Measurements from ENCODE around the gene MID1. TPM values are rescaled to one million over a fixed set of nuclear protein-coding genes. Genes with fewer than 3 reads are reported as not detected.
A peak's percentile ranks its signal among the peaks of the same experiment; 100 is the strongest.

Gene MID1
- total RNA-seq, 1 experiment from 2014 or later, result 14.8 TPM

DNA sequence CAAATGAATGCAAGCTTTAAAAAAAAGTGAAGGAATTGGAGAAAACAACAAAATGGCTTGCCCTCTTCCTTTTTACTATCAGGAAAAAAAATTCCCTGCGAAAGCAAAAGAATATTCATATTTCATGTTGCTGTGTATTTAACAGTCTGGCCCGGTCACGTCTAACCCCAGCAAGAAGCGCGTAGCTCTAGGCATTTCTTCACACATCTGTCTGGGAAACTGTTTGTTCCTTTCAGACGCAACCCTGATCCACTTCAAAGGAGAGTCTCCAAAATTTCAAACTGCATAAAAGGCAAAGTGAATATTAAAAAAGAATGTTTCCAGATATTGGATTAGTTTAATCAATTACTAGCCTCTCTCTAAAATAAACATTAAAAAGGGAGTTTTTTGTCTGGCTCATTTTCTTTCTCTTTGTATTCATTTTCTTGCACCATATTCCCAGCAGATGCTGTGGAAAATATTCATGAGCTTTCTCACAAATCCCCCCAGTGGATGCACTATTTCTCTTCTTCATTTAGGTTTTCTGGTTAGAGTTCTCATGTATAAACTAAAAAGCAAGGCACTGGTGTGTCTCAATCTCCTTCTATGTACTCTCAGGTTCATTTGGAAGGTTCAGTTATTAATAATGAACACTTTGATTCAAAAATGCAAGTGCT lies 145.3 kb downstream of the MID1 start:
- peaks cover 13% of the 10 kb centered on the region for H3K36me3 ChIP-seq
- H3K4me3 ChIP-seq, result no peak overlapping the region
- no peaks in the 10 kb centered on the region for H3K27me3 ChIP-seq (replicated peaks)
- H3K27ac ChIP-seq, result no peak overlapping the region
- H3K4me1 ChIP-seq (replicated peaks), result peaks cover 36% of the 10 kb centered on the region
- no peak for DNase-seq (ENCODE audit: low read depth in 1 of 2, low spot score in 2 of 2)
- H3K9me3 ChIP-seq (replicated peaks), result no peaks in the 10 kb centered on the region

DNA sequence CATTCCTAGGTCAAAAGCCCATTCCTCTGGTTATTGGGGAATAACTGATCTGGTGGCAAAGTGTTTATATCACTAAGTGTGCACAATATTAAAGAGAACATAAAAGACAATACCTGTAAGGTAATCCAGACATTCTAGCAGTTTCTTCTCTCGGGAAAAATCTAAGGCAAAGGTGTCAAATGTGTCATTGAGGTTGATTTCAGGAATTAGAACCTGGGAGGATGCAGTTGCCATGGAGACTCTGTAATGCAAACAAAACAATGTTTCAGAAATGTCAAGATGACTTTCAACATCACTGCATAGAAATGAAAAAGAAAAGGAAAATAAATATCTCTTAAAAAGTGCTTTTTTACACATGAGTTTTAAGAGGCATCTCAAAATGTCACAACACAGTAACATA lies 145.9 kb downstream of the MID1 start:
- Histone ChIP-seq H3K9me3 (replicated peaks) (no peaks in the 10 kb centered on the region), H3K4me1 (replicated peaks) (peaks cover 36% of the 10 kb centered on the region), H3K4me3 (no peak overlapping the region), H3K36me3 (peaks cover 17% of the 10 kb centered on the region), H3K27me3 (replicated peaks) (no peaks in the 10 kb centered on the region), H3K27ac (no peak overlapping the region)
- DNase-seq (ENCODE audit: low read depth in 1 of 2, low spot score in 2 of 2), result no peak

DNA sequence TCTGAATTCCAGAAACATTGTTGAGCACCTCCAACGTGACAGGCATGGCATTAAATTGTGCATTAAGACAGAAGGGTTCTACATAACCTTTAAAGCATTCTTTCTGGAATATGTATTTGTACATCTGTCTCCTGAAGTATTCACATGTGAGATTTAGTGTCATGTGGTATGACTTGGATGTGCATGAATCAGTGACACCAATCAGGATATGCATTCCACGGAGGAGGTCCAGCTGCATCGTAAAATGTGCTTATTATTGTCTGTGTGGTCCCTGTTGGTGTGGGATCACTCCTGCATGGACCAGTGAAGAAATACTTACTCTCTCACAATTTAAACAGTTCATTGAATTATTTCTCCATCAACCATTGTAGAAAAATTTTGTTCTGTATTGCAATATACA lies 149.0 kb downstream of the MID1 start:
- Histone ChIP-seq H3K36me3 (peaks cover 23% of the 10 kb centered on the region), H3K4me1 (replicated peaks) (peaks cover 54% of the 10 kb centered on the region), H3K27me3 (replicated peaks) (no peaks in the 10 kb centered on the region), H3K27ac (no peak overlapping the region), H3K9me3 (replicated peaks) (no peaks in the 10 kb centered on the region), H3K4me3 (no peak overlapping the region)
- DNase-seq (ENCODE audit: low read depth in 1 of 2, low spot score in 2 of 2), result peak in 1 of 2 experiments; percentile 41

DNA sequence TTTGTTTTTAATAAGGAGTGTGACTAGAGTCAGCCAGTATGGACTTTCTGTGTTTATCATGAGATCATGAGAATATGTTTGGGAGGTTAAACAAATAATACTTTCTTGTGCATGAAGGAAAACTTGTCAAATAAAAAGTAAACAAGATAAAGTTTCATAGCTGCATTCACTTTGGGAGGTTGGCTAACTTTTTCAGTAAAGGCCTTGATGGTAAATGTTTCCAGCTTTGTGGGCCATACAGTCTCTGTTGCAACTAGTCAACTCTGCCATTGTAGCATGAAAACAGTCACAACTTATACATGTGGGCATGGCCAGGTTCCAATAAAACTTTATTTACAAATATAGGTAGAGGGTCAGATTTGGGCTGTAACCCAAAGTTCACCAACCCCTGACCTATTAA lies 150.4 kb downstream of the MID1 start:
- H3K36me3 ChIP-seq, result peaks cover 23% of the 10 kb centered on the region
- H3K27ac ChIP-seq, result no peak overlapping the region
- H3K27me3 ChIP-seq (replicated peaks), result no peaks in the 10 kb centered on the region
- no peak overlapping the region for H3K4me3 ChIP-seq
- no peaks in the 10 kb centered on the region for H3K9me3 ChIP-seq (replicated peaks)
- peaks cover 54% of the 10 kb centered on the region for H3K4me1 ChIP-seq (replicated peaks)
- no peak for DNase-seq (ENCODE audit: low read depth in 1 of 2, low spot score in 2 of 2)

DNA sequence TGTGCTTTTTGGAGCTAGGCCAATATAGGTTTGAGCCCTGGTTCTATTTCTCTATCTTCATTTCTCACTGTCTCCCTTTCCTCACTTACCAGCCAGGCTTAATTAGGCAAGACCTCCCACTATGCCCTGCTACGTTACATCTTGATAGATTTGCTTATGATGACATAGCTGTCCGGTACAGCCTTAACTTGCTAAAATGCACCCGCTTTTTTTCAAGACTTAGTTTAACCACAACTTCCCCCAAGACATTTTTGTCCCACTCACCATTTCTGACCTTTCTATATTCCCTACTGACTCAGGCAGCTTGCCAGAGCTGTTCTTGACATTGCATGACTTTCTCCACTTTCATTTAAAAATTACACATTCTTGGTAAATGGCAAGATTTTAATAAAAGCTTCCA lies 152.6 kb downstream of the MID1 start:
- Histone ChIP-seq H3K27ac (peak overlapping the region; percentile 42), H3K4me3 (no peak overlapping the region), H3K36me3 (peaks cover 15% of the 10 kb centered on the region), H3K4me1 (replicated peaks) (peaks cover 37% of the 10 kb centered on the region), H3K9me3 (replicated peaks) (no peaks in the 10 kb centered on the region), H3K27me3 (replicated peaks) (no peaks in the 10 kb centered on the region)
- peak in 1 of 2 experiments; percentile 55 for DNase-seq (ENCODE audit: low read depth in 1 of 2, low spot score in 2 of 2)

DNA sequence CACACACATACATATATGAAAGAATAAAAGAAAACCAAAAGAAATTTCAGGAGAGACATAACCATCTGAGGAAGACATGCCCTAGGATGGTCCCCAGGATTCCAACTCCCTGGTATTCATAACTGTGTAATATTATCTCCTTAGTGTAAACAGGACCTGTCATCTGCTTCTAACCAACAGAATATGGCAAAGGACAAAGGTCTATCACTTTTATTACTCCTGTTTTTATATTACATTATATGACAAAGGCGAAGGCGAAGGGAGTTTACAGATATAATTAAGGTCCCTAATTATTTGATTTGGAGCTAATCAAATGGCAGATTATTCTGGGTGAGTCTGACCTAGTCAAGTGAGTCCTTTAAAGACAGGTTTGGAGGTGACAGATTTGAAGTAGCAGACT lies 155.1 kb downstream of the MID1 start:
- no peaks in the 10 kb centered on the region for H3K27me3 ChIP-seq (replicated peaks)
- no peaks in the 10 kb centered on the region for H3K9me3 ChIP-seq (replicated peaks)
- H3K27ac ChIP-seq, result no peak overlapping the region
- H3K36me3 ChIP-seq, result peaks cover 10% of the 10 kb centered on the region; the same call in 1 of the 2 replicates
- no peak for DNase-seq (ENCODE audit: low read depth in 1 of 2, low spot score in 2 of 2)
- H3K4me3 ChIP-seq, result no peak overlapping the region
- H3K4me1 ChIP-seq (replicated peaks), result peaks cover 18% of the 10 kb centered on the region

DNA sequence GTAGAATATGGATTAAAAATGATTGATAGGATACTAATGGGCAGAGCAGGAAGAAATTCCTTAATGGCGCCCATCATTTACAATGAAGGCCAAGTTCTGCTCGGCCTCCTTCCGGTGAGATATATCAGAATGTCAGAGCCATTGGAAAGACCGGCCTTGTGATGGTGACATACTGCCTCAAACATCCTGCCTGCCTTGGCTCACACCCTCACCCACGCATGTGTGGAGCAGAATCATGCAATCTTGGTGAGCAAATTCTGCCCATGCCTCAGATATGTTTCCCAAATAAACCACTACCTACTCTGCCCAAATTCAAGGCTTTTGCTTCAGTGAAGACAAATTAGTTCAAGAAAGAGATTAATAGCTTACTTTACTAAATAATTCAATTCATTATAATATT lies 163.3 kb downstream of the MID1 start:
- Histone ChIP-seq H3K4me3 (no peak overlapping the region), H3K27me3 (replicated peaks) (no peaks in the 10 kb centered on the region), H3K27ac (no peak overlapping the region), H3K9me3 (replicated peaks) (no peaks in the 10 kb centered on the region), H3K36me3 (peaks cover 17% of the 10 kb centered on the region), H3K4me1 (replicated peaks) (no peaks in the 10 kb centered on the region)
- DNase-seq (ENCODE audit: low read depth in 1 of 2, low spot score in 2 of 2), result no peak

DNA sequence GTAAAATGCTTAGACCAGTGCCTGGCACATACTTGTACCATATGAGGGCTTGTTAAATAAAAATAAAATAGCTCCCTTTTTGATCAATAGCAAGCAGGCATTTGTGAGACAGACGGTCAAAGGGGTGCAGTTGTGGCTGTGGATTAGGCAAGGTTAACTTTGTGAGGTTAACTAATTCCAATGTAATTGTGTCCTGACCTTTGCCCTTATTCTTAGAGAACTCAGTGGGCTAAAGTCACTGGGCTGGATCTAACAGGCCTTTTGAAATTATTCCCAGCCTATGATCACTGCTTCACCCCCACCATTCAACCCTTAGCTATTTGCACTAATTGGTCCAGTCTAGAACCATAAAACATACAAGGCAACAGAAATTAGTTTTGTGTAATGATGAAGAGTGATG lies 166.4 kb downstream of the MID1 start:
- H3K36me3 ChIP-seq, result peaks cover 21% of the 10 kb centered on the region
- DNase-seq (ENCODE audit: low read depth in 1 of 2, low spot score in 2 of 2), result no peak
- no peak overlapping the region for H3K27ac ChIP-seq
- H3K27me3 ChIP-seq (replicated peaks), result no peaks in the 10 kb centered on the region
- no peaks in the 10 kb centered on the region for H3K9me3 ChIP-seq (replicated peaks)
- peaks cover 27% of the 10 kb centered on the region for H3K4me1 ChIP-seq (replicated peaks)
- H3K4me3 ChIP-seq, result no peak overlapping the region

DNA sequence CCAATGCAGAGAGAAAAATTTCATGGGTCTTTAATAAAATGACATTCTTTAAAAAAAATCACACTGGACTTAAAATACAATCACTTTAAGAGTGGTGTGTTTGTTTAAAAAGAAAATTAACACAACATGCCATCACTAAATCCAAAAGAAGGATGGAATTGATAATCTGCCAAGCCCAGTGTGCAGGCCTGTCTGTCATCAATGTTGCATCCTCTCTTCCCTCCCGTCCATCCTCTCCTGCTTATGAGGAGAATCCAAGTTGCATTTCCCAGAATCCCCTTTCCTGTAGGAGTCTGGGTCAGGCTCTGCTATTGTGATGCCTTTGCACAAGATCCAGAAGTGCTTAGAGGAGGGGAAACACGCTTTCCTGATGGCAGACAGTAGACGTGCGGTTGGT lies 169.4 kb downstream of the MID1 start:
- Histone ChIP-seq H3K4me3 (no peak overlapping the region), H3K27me3 (replicated peaks) (no peaks in the 10 kb centered on the region), H3K9me3 (replicated peaks) (no peaks in the 10 kb centered on the region), H3K36me3 (peaks cover 23% of the 10 kb centered on the region), H3K27ac (peak overlapping the region; percentile 75), H3K4me1 (replicated peaks) (peaks cover 42% of the 10 kb centered on the region)
- no peak for DNase-seq (ENCODE audit: low read depth in 1 of 2, low spot score in 2 of 2)

DNA sequence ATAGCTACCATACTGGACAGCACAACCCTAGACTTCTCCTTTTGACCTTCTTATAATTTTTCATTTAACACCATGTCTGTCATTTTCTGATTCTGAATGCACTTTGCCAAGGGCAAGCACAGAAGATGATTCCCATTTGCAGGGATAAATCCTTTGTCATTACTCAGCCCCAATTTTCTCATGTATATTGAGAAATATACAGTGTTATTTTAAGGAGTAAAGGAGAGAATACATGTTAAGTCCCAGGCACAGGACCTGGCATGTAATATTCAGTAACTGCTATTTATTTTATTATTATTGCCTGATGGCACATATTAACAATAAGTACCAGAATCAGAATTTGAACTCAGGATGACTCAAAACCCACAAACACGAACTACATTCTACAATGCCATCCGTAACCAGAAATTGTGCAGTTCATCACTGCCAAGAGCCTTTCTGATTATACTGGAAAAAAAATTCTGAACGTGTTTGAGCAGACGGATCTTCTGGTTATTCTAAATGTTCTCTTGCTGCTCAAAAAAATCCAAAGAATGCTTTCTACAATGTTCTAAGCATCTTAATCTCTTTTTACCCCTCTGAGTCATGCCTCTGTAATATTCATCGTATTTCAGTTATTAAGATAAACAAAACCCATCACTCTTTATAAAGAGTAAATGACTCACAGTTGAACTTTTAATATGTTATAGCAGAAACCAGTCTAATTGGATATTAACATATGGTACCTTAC lies 170.0 kb downstream of the MID1 start:
- Histone ChIP-seq H3K4me3 (no peak overlapping the region), H3K27me3 (replicated peaks) (no peaks in the 10 kb centered on the region), H3K27ac (peak overlapping the region; percentile 75), H3K36me3 (peaks cover 23% of the 10 kb centered on the region), H3K9me3 (replicated peaks) (no peaks in the 10 kb centered on the region), H3K4me1 (replicated peaks) (peaks cover 42% of the 10 kb centered on the region)
- DNase-seq (ENCODE audit: low read depth in 1 of 2, low spot score in 2 of 2), result peak; percentile 37 to 67

DNA sequence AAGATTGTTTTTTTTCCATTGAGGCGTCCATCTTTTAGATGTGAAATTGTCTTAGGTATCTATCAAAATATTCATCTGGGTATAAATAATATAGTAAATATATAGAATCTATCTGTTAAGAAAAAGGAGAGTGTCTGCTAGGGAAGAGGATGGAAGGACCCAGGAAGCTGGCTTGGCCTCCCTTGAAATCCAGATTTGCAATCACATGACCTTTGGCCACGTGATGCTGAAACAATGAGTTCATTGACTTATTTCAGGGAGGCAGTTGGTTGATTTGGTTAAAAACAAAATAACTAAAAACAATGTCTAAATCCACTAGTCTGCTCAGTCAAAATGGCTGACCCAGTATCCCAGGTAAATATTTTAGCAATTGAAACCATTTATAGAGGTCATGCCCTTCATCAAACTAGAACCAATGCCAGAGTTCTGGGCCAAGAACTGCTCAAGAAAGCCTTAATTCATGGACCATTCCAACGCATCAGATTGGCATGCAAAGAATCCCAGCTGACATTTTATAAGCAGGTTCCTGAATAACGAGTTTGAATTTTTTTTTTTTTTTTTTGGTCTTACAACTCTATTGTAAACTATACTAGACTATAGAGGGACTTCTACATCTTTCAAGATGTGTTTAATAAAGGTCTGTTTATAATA lies 172.7 kb downstream of the MID1 start:
- peaks cover 42% of the 10 kb centered on the region for H3K4me1 ChIP-seq (replicated peaks)
- H3K27ac ChIP-seq, result peak overlapping the region; percentile 55
- peaks cover 9% of the 10 kb centered on the region for H3K36me3 ChIP-seq
- no peaks in the 10 kb centered on the region for H3K9me3 ChIP-seq (replicated peaks)
- no peak overlapping the region for H3K4me3 ChIP-seq
- DNase-seq (ENCODE audit: low read depth in 1 of 2, low spot score in 2 of 2), result peak; percentile 49 to 51
- no peaks in the 10 kb centered on the region for H3K27me3 ChIP-seq (replicated peaks)

DNA sequence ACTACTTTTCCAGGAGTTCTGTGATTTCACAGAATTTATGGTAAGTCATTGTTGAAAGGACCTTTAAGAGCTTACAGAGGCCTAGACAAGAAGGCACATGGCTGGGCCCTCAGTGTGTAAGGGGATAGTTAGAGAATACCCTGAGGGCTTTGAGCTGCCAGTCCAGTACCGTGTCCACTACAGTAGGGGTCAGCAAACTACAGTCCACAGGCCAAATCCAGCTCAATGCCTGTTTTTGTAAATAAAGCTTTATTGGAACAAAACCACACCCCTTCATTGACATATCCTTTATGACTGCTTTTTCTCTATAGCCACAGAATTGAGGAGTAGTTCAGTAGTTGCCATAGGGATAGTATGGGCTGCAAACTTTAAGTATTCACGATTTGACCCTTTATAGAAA lies 176.2 kb downstream of the MID1 start:
- Histone ChIP-seq H3K36me3 (peaks cover 3% of the 10 kb centered on the region; the same call in 1 of the 2 replicates), H3K4me1 (replicated peaks) (peaks cover 16% of the 10 kb centered on the region), H3K27ac (no peak overlapping the region), H3K27me3 (replicated peaks) (no peaks in the 10 kb centered on the region), H3K9me3 (replicated peaks) (no peaks in the 10 kb centered on the region), H3K4me3 (no peak overlapping the region)
- DNase-seq (ENCODE audit: low read depth in 1 of 2, low spot score in 2 of 2), result peak in 1 of 2 experiments; percentile 1

DNA sequence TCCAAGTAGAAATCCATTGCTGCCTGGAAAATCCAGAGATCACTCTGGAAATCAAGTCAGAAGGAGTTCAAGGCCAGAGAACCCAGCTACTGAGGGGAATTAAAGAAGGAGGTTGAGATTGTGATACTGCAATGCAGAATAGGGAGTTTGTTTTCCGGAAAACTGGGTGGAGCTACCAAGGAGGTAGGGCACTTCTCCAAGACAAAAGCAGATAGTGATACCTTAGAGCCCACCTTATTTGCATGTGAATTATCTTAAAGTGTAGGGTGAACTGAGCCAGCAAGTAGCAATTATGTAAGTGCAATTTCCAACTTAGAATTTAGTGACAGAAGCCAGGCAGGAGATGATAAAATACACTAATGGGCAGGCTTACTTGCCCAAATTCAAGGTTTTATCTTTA lies 178.9 kb downstream of the MID1 start:
- no peak overlapping the region for H3K4me3 ChIP-seq
- H3K4me1 ChIP-seq (replicated peaks), result no peaks in the 10 kb centered on the region
- no peaks in the 10 kb centered on the region for H3K27me3 ChIP-seq (replicated peaks)
- no peak for DNase-seq (ENCODE audit: low read depth in 1 of 2, low spot score in 2 of 2)
- H3K9me3 ChIP-seq (replicated peaks), result no peaks in the 10 kb centered on the region
- no peak overlapping the region for H3K27ac ChIP-seq
- H3K36me3 ChIP-seq, result no peaks in the 10 kb centered on the region

DNA sequence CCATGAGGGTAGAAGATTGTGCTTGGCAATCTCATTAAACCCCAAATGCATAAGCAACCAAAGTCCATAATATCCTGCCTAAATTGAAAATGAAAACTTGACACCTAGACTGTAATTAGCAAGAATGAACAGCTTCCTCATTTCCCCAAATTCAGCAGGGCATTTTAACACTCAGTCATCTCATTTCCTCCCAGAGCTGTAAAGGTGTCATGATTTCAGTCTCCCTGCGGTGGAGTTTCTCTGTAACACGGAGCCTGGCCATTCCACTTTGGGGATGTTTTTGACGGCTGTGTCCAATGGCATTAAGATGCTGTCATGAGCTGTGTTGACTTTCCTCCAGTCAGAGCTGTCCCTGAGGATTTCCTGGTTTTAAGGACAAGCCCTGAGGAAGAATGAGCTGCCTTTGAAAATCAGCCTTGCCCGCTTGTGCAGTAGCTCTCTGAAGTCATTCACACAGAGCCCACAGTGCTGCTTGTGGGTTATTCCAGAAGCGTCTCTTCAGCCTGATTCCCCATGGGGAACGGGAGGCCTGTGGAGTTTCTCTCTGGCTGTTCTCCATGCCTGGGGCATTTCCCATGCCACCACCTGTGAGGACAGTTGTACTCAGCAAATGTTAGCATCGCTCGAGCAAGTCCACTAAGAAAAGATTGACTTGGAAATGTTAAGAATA lies 187.0 kb downstream of the MID1 start:
- Histone ChIP-seq H3K4me3 (no peak overlapping the region), H3K27me3 (replicated peaks) (no peaks in the 10 kb centered on the region), H3K27ac (no peak overlapping the region), H3K36me3 (no peaks in the 10 kb centered on the region), H3K4me1 (replicated peaks) (no peaks in the 10 kb centered on the region), H3K9me3 (replicated peaks) (no peaks in the 10 kb centered on the region)
- no peak for DNase-seq (ENCODE audit: low read depth in 1 of 2, low spot score in 2 of 2)
